Sigmoid colon (tissue), 7 donors: ENCODE results near the gene RPL22. TPM values are rescaled to one million over a fixed set of nuclear protein-coding genes. Genes with fewer than 3 reads are reported as not detected.

Source experiments
- DNase-seq: peaks from one replicate; pipeline ENCODE4 v3.0.0-alpha.2; 2019
- H3K27ac ChIP-seq, 4 donors: fragments of 200-600 bp; sonication (generic); one replicate each; pipeline ENCODE4 v1.5.1; 2016 to 2019; ENCODE audit warnings: mild to moderate bottlenecking in 1 of 4
- H3K27me3 ChIP-seq, 3 donors: fragments of 200-600 bp; sonication (generic); one replicate each; pipeline ENCODE4 v1.5.1; 2019; ENCODE audit warnings: mild to moderate bottlenecking in 1 of 3
- H3K36me3 ChIP-seq, 4 donors: fragments of 200-600 bp; sonication (generic); one replicate each; pipeline ENCODE4 v1.5.1; 2016 to 2019
- H3K4me1 ChIP-seq, 4 donors: fragments of 200-600 bp; sonication (generic); one replicate each; pipeline ENCODE4 v1.5.1; 2017 to 2019
- H3K4me3 ChIP-seq, 4 donors: fragments of 200-600 bp; sonication (generic); one replicate each; pipeline ENCODE4 v1.5.1; 2017 to 2019; ENCODE audit warnings: mild to moderate bottlenecking in 2 of 4, moderate library complexity in 1 of 4
- H3K9me3 ChIP-seq, 4 donors: fragments of 200-600 bp in 3 of 4; sonication (generic) in 3 of 4; one replicate each; pipeline versions ENCODE4 v1.5.1 to v1.6.1; 2013 to 2019
- EP300 ChIP-seq, 4 donors: sonication (generic); formaldehyde crosslinking; IDR thresholded peaks; one replicate each; pipeline ENCODE4 v1.6.1; 2017; ENCODE audit warnings: antibody characterized with exemption in 4 of 4
- POLR2A ChIP-seq, 2 donors: fragments of 450-650 bp; IDR thresholded peaks; one replicate each; pipeline ENCODE4 v1.6.1; 2016; ENCODE audit warnings: antibody characterized with exemption in 2 of 2, mild to moderate bottlenecking in 2 of 2, moderate library complexity in 2 of 2
- POLR2AphosphoS5 ChIP-seq, 4 donors: sonication (generic); formaldehyde crosslinking; IDR thresholded peaks; one replicate each; pipeline ENCODE4 v1.6.1; 2017; ENCODE audit warnings: antibody characterized with exemption in 4 of 4
- WGBS, 2 donors: extraction: QIAGEN DNeasy Blood & Tissue Kit; methylation state at CpG; one replicate each; pipeline ENCODE4 v1.1.7; 2013; 5-methylcytosine and 5-hydroxymethylcytosine counted together
- intact Hi-C: fragments of 100-400 bp; cut with DNase I; formaldehyde crosslinking; loops from one replicate; pipeline ENCODE4 v1.15.1; 2023
- polyA plus RNA-seq, 3 donors: library from polyadenylated mRNA; stranded (reverse); fragments of 200-250 nt; gene quantifications; one replicate each; pipeline ENCODE4 v1.2.3, GENCODE V29; 2013
- total RNA-seq, 4 donors: library from RNA; depleted of rRNA; stranded (reverse); fragments of >200 nt; gene quantifications; one replicate each; pipeline ENCODE4 v1.1.0, GENCODE V29; 2016
- TF ChIP-seq, protein P1 (sequence below), 4 experiments: fragments of 450-650 bp in 3 of 4; fragments of 200-600 bp in 1 of 4; IDR thresholded peaks; one replicate each; pipeline ENCODE4 v1.5.1; 2016 to 2019; ENCODE audit warnings: antibody characterized with exemption in 4 of 4, mild to moderate bottlenecking in 3 of 4, moderate library complexity in 2 of 4
- donor health status: healthy with polysubstance abuse.
- donor health status: Bipolar disorder and iron deficiency.
- donor health status: healthy.

RPL22 gene
- total and polyA plus RNA-seq, 7 donors: 166 to 443 (median 267) TPM

DNA sequence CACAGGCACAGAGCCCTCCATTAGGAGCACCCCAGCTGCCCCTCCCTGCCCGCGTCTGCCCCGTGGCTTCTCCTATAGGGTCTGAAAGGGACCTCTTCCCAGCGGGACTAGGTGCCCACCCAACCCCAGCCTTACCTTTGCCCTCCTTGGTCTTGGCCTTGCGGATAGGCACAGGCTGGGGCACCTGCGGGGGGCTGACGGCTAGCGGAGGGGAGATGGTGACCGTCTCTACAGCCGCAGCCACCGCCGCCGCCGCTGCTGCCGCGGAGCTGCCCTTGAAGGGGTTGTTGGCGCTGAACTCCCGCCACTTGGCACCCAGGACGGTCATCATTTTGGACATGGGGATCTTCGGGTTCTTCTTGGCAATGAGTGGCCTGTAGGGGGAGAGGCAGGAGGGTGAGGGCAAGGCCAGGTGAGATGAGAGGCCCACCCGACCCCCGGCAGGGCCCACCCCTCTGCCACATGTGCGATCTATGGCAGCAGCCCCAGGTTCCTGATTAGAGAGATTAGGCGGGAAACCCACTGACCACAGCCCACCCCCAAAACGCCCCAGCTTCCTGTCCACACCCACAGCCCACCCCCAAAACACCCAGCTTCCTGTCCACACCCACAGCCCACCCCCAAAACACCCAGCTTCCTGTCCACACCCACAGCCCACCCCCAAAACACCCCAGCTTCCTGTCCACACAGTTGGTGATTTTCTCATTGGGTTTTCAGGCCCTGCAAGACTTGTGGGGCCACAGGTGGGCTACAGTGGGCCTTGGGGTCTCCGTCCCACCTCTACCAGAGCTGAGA lies 44.7 kb downstream of the RPL22 start:
- no peaks in the 10 kb centered on the region for H3K4me1 ChIP-seq
- H3K27me3 ChIP-seq: peaks cover 0 to 4% (median 0%) of the 10 kb centered on the region in 3 donors
- H3K4me3 ChIP-seq: no peak overlapping the region
- TF ChIP-seq EP300 (IDR thresholded peaks at IDR 0.05) (no peak), POLR2AphosphoS5 (IDR thresholded peaks at IDR 0.05) (no peak), POLR2A (IDR thresholded peaks at IDR 0.05) (no peak)
- TF ChIP-seq, protein P1, sequence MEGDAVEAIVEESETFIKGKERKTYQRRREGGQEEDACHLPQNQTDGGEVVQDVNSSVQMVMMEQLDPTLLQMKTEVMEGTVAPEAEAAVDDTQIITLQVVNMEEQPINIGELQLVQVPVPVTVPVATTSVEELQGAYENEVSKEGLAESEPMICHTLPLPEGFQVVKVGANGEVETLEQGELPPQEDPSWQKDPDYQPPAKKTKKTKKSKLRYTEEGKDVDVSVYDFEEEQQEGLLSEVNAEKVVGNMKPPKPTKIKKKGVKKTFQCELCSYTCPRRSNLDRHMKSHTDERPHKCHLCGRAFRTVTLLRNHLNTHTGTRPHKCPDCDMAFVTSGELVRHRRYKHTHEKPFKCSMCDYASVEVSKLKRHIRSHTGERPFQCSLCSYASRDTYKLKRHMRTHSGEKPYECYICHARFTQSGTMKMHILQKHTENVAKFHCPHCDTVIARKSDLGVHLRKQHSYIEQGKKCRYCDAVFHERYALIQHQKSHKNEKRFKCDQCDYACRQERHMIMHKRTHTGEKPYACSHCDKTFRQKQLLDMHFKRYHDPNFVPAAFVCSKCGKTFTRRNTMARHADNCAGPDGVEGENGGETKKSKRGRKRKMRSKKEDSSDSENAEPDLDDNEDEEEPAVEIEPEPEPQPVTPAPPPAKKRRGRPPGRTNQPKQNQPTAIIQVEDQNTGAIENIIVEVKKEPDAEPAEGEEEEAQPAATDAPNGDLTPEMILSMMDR (IDR thresholded peaks at IDR 0.05): no peak
- DNase-seq: no peak
- WGBS, 2 donors: 83 to 87% methylated on average over 26 of the region's 26 CpGs
- H3K36me3 ChIP-seq: no peaks in the 10 kb centered on the region
- H3K9me3 ChIP-seq: no peaks in the 10 kb centered on the region
- intact Hi-C loops: no loop called here
- no peak overlapping the region for H3K27ac ChIP-seq

DNA sequence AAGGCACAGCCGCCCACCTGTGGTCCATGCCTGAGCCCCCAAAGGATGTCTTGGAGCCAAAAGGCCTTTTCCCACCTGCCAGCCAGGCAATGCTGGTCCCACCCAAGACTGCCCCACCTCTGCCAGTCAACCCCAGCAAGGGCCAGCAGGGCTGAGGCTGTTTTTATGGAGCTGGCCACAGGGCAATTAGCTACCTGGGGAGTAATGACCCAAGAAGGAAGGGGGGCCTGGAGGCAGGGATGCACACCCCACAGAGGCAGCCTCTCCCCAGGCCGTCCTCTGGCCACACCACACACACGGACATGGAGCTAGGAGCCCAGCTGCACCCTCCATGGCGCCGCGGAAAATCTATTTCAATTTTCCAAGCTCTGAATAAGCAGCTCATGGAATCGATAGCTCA lies 46.5 kb downstream of the RPL22 start:
- Histone ChIP-seq H3K27ac (no peak overlapping the region), H3K27me3 (peaks cover 4 to 16% (median 16%) of the 10 kb centered on the region in 3 donors), H3K9me3 (no peaks in the 10 kb centered on the region), H3K4me1 (peaks cover 0 to 12% (median 9%) of the 10 kb centered on the region in 4 donors), H3K4me3 (no peak overlapping the region), H3K36me3 (no peaks in the 10 kb centered on the region)
- intact Hi-C loops: no loop called here
- DNase-seq: no peak
- WGBS, 2 donors: 79% methylated on average over 7 of the region's 7 CpGs
- TF ChIP-seq POLR2AphosphoS5 (IDR thresholded peaks at IDR 0.05): no peak
- TF ChIP-seq EP300 (IDR thresholded peaks at IDR 0.05): no peak
- no peak for TF ChIP-seq POLR2A (IDR thresholded peaks at IDR 0.05)
- TF ChIP-seq, protein P1 (IDR thresholded peaks at IDR 0.05): no peak

DNA sequence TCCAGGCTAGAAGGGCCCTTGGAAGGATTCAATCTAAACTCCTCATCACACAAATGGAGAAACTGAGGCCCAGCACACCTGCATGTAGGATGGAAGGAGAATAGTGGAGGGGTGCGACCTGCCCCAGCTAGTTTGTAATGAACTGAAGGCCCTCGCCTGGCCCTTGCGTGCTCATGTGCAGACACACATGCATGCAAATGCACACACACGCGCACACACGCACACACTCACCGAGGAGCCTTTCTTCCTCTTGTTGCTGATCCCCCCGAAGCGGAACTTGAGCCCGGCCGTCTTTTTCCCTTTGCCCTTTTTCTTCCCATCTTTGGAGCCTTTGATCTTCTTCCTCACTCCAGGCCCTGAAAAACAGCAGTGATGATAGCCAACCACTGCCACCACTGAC lies 47.2 kb downstream of the RPL22 start:
- TF ChIP-seq POLR2AphosphoS5 (IDR thresholded peaks at IDR 0.05): no peak
- TF ChIP-seq, protein P1 (IDR thresholded peaks at IDR 0.05): no peak
- TF ChIP-seq POLR2A (IDR thresholded peaks at IDR 0.05): no peak
- no peak for TF ChIP-seq EP300 (IDR thresholded peaks at IDR 0.05)
- DNase-seq: no peak
- Histone ChIP-seq H3K9me3 (no peaks in the 10 kb centered on the region), H3K27ac (no peak overlapping the region), H3K4me3 (no peak overlapping the region), H3K36me3 (no peaks in the 10 kb centered on the region), H3K4me1 (peaks cover 0 to 12% (median 9%) of the 10 kb centered on the region in 4 donors), H3K27me3 (peaks cover 6 to 23% (median 23%) of the 10 kb centered on the region in 3 donors)
- WGBS, 2 donors: 77 to 88% methylated on average over 11 of the region's 11 CpGs
- intact Hi-C loops: no loop called here

DNA sequence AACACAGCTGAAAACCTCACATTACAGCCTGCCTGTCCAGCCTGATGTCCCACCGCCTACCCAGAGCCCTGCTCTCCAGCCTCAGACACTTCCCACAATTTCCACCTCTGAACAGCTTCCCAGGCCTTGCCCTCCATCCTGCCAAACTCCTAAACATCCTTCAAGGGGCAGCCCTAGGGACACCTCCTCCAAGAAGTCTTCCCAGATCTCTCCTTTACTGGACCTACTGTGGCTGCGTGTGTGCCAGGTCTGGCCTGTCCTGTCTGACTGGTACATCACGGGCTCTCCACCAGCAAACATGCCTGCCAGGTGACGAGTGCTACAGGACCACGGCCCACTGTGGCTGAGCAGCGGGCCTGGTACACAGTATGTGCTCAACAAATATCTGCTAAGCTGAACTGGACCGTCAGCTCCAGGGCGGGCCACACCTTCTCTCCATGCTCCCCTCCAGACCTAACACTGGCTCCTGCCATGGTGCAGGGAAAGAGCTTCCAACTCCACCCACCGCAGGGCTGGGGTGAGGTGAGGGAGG lies 48.0 kb downstream of the RPL22 start:
- Histone ChIP-seq H3K4me3 (no peak overlapping the region), H3K36me3 (no peaks in the 10 kb centered on the region), H3K27ac (no peak overlapping the region), H3K9me3 (no peaks in the 10 kb centered on the region), H3K4me1 (peaks cover 0 to 12% (median 9%) of the 10 kb centered on the region in 4 donors), H3K27me3 (peaks cover 14 to 31% (median 30%) of the 10 kb centered on the region in 3 donors)
- intact Hi-C loops: no loop called here
- TF ChIP-seq, protein P1 (IDR thresholded peaks at IDR 0.05): no peak
- TF ChIP-seq EP300 (IDR thresholded peaks at IDR 0.05): no peak
- no peak for TF ChIP-seq POLR2A (IDR thresholded peaks at IDR 0.05)
- TF ChIP-seq POLR2AphosphoS5 (IDR thresholded peaks at IDR 0.05): no peak
- no peak for DNase-seq
- WGBS, 2 donors: 84 to 87% methylated on average over 9 of the region's 9 CpGs
